Ovary (tissue), 10 donors: ENCODE results near the gene TXNIP. TPM values are rescaled to one million over a fixed set of nuclear protein-coding genes. Genes with fewer than 3 reads are reported as not detected.

Source experiments
- DNase-seq, 5 donors: peaks; one replicate each; pipeline ENCODE4 v3.0.0-alpha.2; 2019 to 2020
- H3K27ac ChIP-seq, 2 donors: fragments of 200-600 bp; one replicate each; pipeline versions ENCODE4 v1.5.1 to v1.8.0; 2019 to 2022
- H3K27me3 ChIP-seq: fragments of 200-600 bp; one replicate; pipeline ENCODE4 v1.8.0; 2022
- H3K36me3 ChIP-seq: fragments of 200-600 bp; sonication (generic); one replicate; pipeline ENCODE4 v1.5.1; 2019
- H3K4me1 ChIP-seq: one replicate; pipeline ENCODE4 v1.8.1; 2013; ENCODE audit warnings: mild to moderate bottlenecking, moderate library complexity; ENCODE audit not compliant: insufficient read depth
- H3K4me3 ChIP-seq: fragments of 200-600 bp; sonication (generic); one replicate; pipeline ENCODE4 v1.5.1; 2017
- H3K9me3 ChIP-seq, 2 donors: fragments of 200-600 bp in 1 of 2; sonication (generic) in 1 of 2; one replicate each; pipeline versions ENCODE4 v1.5.1 to v1.8.1; 2013 to 2019; ENCODE audit warnings: mild to moderate bottlenecking in 1 of 2, moderate library complexity in 1 of 2
- CTCF ChIP-seq, 3 donors: fragments of 450-650 bp in 2 of 3; fragments of 200-600 bp in 1 of 3; IDR thresholded peaks; one replicate each; pipeline versions ENCODE4 v1.5.1 to v1.8.0; 2016 to 2022; ENCODE audit warnings: antibody characterized with exemption in 3 of 3, mild to moderate bottlenecking in 1 of 3
- EP300 ChIP-seq: sonication (generic); formaldehyde crosslinking; IDR thresholded peaks from one replicate; pipeline ENCODE4 v1.6.1; 2017; ENCODE audit warnings: antibody characterized with exemption
- POLR2A ChIP-seq: fragments of 450-650 bp; IDR thresholded peaks from one replicate; pipeline ENCODE4 v1.6.1; 2017; ENCODE audit warnings: antibody characterized with exemption, mild to moderate bottlenecking, moderate library complexity
- WGBS, 3 donors: extraction: QIAGEN DNeasy Blood & Tissue Kit in 1 of 3; methylation state at CpG; one replicate each; pipeline versions ENCODE4 v1.1.5 to v1.1.7; 2013 to 2017; 5-methylcytosine and 5-hydroxymethylcytosine counted together
- intact Hi-C, 4 donors: fragments of 100-400 bp; cut with DNase I; formaldehyde crosslinking; loops; one replicate each; pipeline versions ENCODE4 v1.11.0 to v1.15.1; 2022 to 2023
- long read RNA-seq, 3 donors: library from polyadenylated mRNA in 2 of 3; unstranded in 2 of 3; transcript quantifications; one replicate each; pipeline ENCODE4 v2.0.0 and lab custom pipeline, GENCODE V29; 2021 to 2026
- polyA plus RNA-seq, 2 donors: library from polyadenylated mRNA; stranded (reverse); fragments of 200-250 nt in 1 of 2; fragments of 350-450 nt in 1 of 2; fragmentation: Illumina TruSeq in 1 of 2; extraction: RNeasy Lipid Tissue Mini Kit (QIAGEN cat#74804) in 1 of 2; gene quantifications; one replicate each; pipeline ENCODE4 v1.2.3, GENCODE V29; 2013 to 2014
- total RNA-seq, 7 donors: library from RNA; depleted of rRNA in 2 of 7; stranded (reverse); fragments of >200 nt in 2 of 7; fragmentation: NEBNext Ultra II Directional in 3 of 7; extraction: Animal tissue kit (Norgen Biotek cat#: 25700) in 3 of 7; gene quantifications; one replicate each; pipeline versions ENCODE4 v1.1.0 to v1.2.4, GENCODE V29; 2016 to 2023
- donor health status: DM: no; HTN: no; CAD: no; lungs with moderate emphysema.
- donor health status: DM: no; HTN: no; CAD: no.
- donor health status: Bipolar disorder and iron deficiency.
- donor health status: DM: yes; HTN: yes; CAD: no.
- donor health status: DM: no; HTN: no; CAD: no.
- donor health status: DM: yes; HTN: yes; CAD: no.

TXNIP gene, protein sequence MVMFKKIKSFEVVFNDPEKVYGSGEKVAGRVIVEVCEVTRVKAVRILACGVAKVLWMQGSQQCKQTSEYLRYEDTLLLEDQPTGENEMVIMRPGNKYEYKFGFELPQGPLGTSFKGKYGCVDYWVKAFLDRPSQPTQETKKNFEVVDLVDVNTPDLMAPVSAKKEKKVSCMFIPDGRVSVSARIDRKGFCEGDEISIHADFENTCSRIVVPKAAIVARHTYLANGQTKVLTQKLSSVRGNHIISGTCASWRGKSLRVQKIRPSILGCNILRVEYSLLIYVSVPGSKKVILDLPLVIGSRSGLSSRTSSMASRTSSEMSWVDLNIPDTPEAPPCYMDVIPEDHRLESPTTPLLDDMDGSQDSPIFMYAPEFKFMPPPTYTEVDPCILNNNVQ
- total RNA-seq (1,000 to 10,000 TPM in 1 of 7 donors, 100 to 1,000 TPM in 6; 335 to 1,406 (median 617) TPM), polyA plus RNA-seq (1,000 to 10,000 TPM in 1 of 2 donors, 100 to 1,000 TPM in 1; 570 to 1,154 TPM)
- long read RNA-seq, donor 1, transcript TXNIP-201 (7 exons, 1,225 nt): minor isoform, 6 of 1,412 reads
- long read RNA-seq, donor 1, transcript TXNIP-204 (8 exons, 2,926 nt): major isoform, 988 of 1,412 reads
- long read RNA-seq, donor 1, transcript TXNIP-202 (2 exons, 509 nt): minor isoform, 108 of 1,412 reads
- long read RNA-seq, donor 1, partial matches to known transcripts: 269 of 1,412 reads
- long read RNA-seq, donor 1, other reads (novel, unspliced or antisense): 41 of 1,412 reads
- long read RNA-seq, donor 2, transcript TXNIP-204 (8 exons, 2,926 nt): major isoform, 64 of 106 reads
- long read RNA-seq, donor 2, partial matches to known transcripts: 38 of 106 reads
- long read RNA-seq, donor 2, other reads (novel, unspliced or antisense): 0 of 106 reads
- long read RNA-seq, donor 3, transcript TXNIP-204 (8 exons, 2,926 nt): major isoform, 391 of 483 reads
- long read RNA-seq, donor 3, transcript TXNIP-202 (2 exons, 509 nt): minor isoform, 10 of 483 reads
- long read RNA-seq, donor 3, partial matches to known transcripts: 55 of 483 reads
- long read RNA-seq, donor 3, other reads (novel, unspliced or antisense): 25 of 483 reads

GRCh38 chr1:145996433-145997015 is at the start of gene TXNIP:
TXNIP (minus strand) TSS chr1:145996579; CDS start chr1:145996266, 313 bp downstream.
- intact Hi-C loops: no loop called here
- peak; percentile 96 to 99 (median 98) for DNase-seq
- peak within 1 kb of the TSS; percentile 74 to 86 for H3K27ac ChIP-seq
- WGBS, 3 donors: 0 to 1% (median 0%) methylated on average over 30 of the region's 30 CpGs
- no peaks in the 10 kb centered on the region for H3K9me3 ChIP-seq
- H3K4me3 ChIP-seq: peak within 1 kb of the TSS; percentile 83
- peaks cover 12% of the 10 kb centered on the region for H3K4me1 ChIP-seq
- peaks cover 4% of the 10 kb centered on the region for H3K36me3 ChIP-seq
- H3K27me3 ChIP-seq: no peaks in the 10 kb centered on the region
- TF ChIP-seq EP300 (no peak), POLR2A (peak; percentile 91), CTCF (IDR thresholded peaks at IDR 0.05) (peak in 1 of 3 donors; percentile 11)

GRCh38 chr1:146039844-146040194 is 43.4 kb upstream of the TXNIP start:
- Histone ChIP-seq H3K27ac (peak overlapping the region; percentile 93 to 98), H3K36me3 (no peaks in the 10 kb centered on the region), H3K4me3 (peak overlapping the region; percentile 60), H3K27me3 (no peaks in the 10 kb centered on the region), H3K4me1 (no peaks in the 10 kb centered on the region), H3K9me3 (no peaks in the 10 kb centered on the region)
- 15 to 26% (median 22%) methylated on average over 9 of the region's 9 CpGs for WGBS, 3 donors
- peak in 2 of 5 donors; percentile 31 to 51 for DNase-seq
- intact Hi-C loops: no loop called here
- TF ChIP-seq EP300: no peak
- no peak for TF ChIP-seq CTCF (IDR thresholded peaks at IDR 0.05)
- no peak for TF ChIP-seq POLR2A

DNA sequence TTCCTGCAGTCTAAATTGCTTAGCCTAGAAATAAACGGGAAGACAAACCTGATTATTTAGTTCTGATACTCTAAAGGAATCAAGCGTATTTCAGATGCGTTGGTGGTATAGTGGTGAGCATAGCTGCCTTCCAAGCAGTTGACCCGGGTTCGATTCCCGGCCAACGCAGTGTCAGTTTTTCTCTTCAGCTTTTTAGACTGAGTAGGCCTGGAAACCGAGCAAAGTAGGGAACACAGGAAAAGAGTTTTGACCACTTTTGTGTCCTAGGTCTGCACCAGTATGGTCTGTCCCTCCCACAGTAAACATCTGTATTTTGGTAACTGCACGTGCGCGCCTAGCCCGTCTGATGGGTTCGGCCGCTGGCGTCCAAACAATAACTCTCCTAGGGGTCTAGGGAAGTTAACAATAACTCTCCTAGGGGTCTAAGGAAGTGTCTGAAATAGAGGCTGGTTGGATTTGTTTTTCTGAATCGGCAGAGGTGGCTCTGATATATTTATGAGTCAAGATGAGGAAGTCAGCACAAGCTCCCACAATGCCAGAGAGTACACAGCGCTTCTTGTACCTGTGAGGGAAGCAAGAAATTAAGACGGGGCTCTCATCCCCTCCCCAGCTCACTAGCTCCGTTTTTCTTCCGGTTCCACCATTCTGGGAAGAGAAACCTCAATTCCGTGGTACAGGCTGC is 40.7 kb upstream of the TXNIP start:
- intact Hi-C loops: no loop called here
- WGBS, 3 donors: 0% methylated on average over 21 of the region's 21 CpGs
- no peaks in the 10 kb centered on the region for H3K9me3 ChIP-seq
- peak overlapping the region; percentile 93 to 98 for H3K27ac ChIP-seq
- DNase-seq: peak; percentile 76 to 91 (median 86)
- peak overlapping the region; percentile 60 for H3K4me3 ChIP-seq
- H3K36me3 ChIP-seq: no peaks in the 10 kb centered on the region
- H3K27me3 ChIP-seq: no peaks in the 10 kb centered on the region
- H3K4me1 ChIP-seq: no peaks in the 10 kb centered on the region
- TF ChIP-seq POLR2A: no peak
- no peak for TF ChIP-seq EP300
- TF ChIP-seq CTCF (IDR thresholded peaks at IDR 0.05): no peak
